ENCODE data around the gene CRACDL.

Gene CRACDL

GRCh38 chr2:98926601-98927000 lies 9.4 kb downstream of the CRACDL start:
- DNase-seq (ENCODE audit: low read depth) = no peak

GRCh38 chr2:98924910-98925309 lies 11.1 kb downstream of the CRACDL start:
- DNase-seq (ENCODE audit: low read depth) = no peak

GRCh38 chr2:98924038-98924830 lies 11.8 kb downstream of the CRACDL start:
- no peak for DNase-seq (ENCODE audit: low read depth)

GRCh38 chr2:98923244-98923940 lies 12.6 kb downstream of the CRACDL start:
- DNase-seq (ENCODE audit: low read depth) = no peak

- no peak for DNase-seq (ENCODE audit: low read depth)
Measured at GRCh38 chr2:98921062-98921461, 15.0 kb downstream of the CRACDL start.

- DNase-seq (ENCODE audit: low read depth) = no peak
Measured at GRCh38 chr2:98917031-98917471, 19.0 kb downstream of the CRACDL start.

GRCh38 chr2:98915751-98916358 lies 20.2 kb downstream of the CRACDL start:
- no peak for DNase-seq (ENCODE audit: low read depth)

GRCh38 chr2:98914713-98915580 lies 21.1 kb downstream of the CRACDL start:
- no peak for DNase-seq (ENCODE audit: low read depth)

- no peak for DNase-seq (ENCODE audit: low read depth)
Measured at GRCh38 chr2:98913916-98914712, 21.9 kb downstream of the CRACDL start.

- DNase-seq (ENCODE audit: low read depth) = no peak
Measured at GRCh38 chr2:98912957-98913915, 22.8 kb downstream of the CRACDL start.

GRCh38 chr2:98912221-98912851 lies 23.7 kb downstream of the CRACDL start:
- DNase-seq (ENCODE audit: low read depth) = no peak

GRCh38 chr2:98911376-98912154 lies 24.5 kb downstream of the CRACDL start:
- no peak for DNase-seq (ENCODE audit: low read depth)

GRCh38 chr2:98911126-98911375 lies 25.0 kb downstream of the CRACDL start:
- no peak for DNase-seq (ENCODE audit: low read depth)

- no peak for DNase-seq (ENCODE audit: low read depth)
Measured at GRCh38 chr2:98910349-98911125, 25.5 kb downstream of the CRACDL start.

- no peak for DNase-seq (ENCODE audit: low read depth)
Measured at GRCh38 chr2:98909317-98910211, 26.5 kb downstream of the CRACDL start.

- DNase-seq (ENCODE audit: low read depth) = no peak
Measured at GRCh38 chr2:98908931-98909316, 27.1 kb downstream of the CRACDL start.
